Measurements from ENCODE around the gene CIZ1. TPM values are rescaled to one million over a fixed set of nuclear protein-coding genes. Genes with fewer than 3 reads are reported as not detected.

Gene CIZ1
- total and polyA plus RNA-seq, 2 of the 13 experiments (the other 11 are each of a cell fraction or from before 2014, with no cell fraction given): 30.6 to 50.3 TPM

- FAIRE-seq (no peak), DNase-seq (ENCODE audit: low spot score) (no peak), ATAC-seq (no peak)
- Histone ChIP-seq H3K9me3 (ENCODE audit: low read length) (no peaks in the 10 kb centered on the region), H3K4me1 (ENCODE audit: insufficient read depth, low read length) (peaks cover 51% of the 10 kb centered on the region), H3K4me2 (ENCODE audit: low read depth, low read length) (no peak overlapping the region), H3K27ac (ENCODE audit: extremely low read length, insufficient read depth, low read length) (no peak overlapping the region), H3K36me3 (replicated peaks in 1 of 2; ENCODE audit: control insufficient read depth in 1 of 2, insufficient read depth in 2 of 2, low read length in 2 of 2) (no peaks in the 10 kb centered on the region), H2AFZ (ENCODE audit: low read length) (no peak overlapping the region), H4K20me1 (ENCODE audit: insufficient read depth, low read length) (no peaks in the 10 kb centered on the region), H3K4me3 (replicated peaks in 1 of 3; ENCODE audit: insufficient read depth in 1 of 3, low read depth in 2 of 3, low read length in 3 of 3) (no peak overlapping the region), H3K79me2 (ENCODE audit: insufficient read depth, low read length) (no peaks in the 10 kb centered on the region), H3K9ac (ENCODE audit: insufficient read depth, low read depth, low read length) (no peak overlapping the region), H3K27me3 (ENCODE audit: control insufficient read depth in 1 of 2, insufficient read depth in 2 of 2, low read length in 2 of 2) (peaks cover 6 to 29% of the 10 kb centered on the region in 2 experiments; a peak in 4 of 5 replicates)
- POLR2A ChIA-PET: no interaction called here
- in situ Hi-C loops (cut with HindIII; ENCODE audit: extremely low pct_ligation_motif_present, low pct_unique_long_range_greater_than_20kb): no loop called here
- WGBS (ENCODE audit: low lambda C conversion rate): 38% methylated on average over 3 of the region's 16 CpGs
- CTCF ChIA-PET (ENCODE audit: low intra/inter-chr PET ratio, low total read pairs): no interaction called here
- BruUV-seq (replicated peaks): no TSS peak
- intact Hi-C loops (cut with micrococcal nuclease; ENCODE audit: unreplicated experiment): no loop called here
- TF ChIP-seq ZNF629 (CRISPR knock-in tag; conservative IDR thresholded peaks at IDR 0.05) (peak; percentile 89), JDP2 (CRISPR knock-in tag; IDR thresholded peaks at IDR 0.05; ENCODE audit: borderline replicate concordance) (no peak), PATZ1 (CRISPR knock-in tag; IDR thresholded peaks at IDR 0.05) (no peak), ZSCAN31 (CRISPR knock-in tag; IDR thresholded peaks at IDR 0.05; ENCODE audit: low read depth) (no peak), ZBTB38 (CRISPR knock-in tag; IDR thresholded peaks at IDR 0.05) (no peak), RARG (CRISPR knock-in tag; IDR thresholded peaks at IDR 0.05; ENCODE audit: low read depth) (no peak), ZFP36L1 (CRISPR knock-in tag; IDR thresholded peaks at IDR 0.05) (no peak), FOXO4 (CRISPR knock-in tag; conservative IDR thresholded peaks at IDR 0.05) (no peak), LCORL (IDR thresholded peaks at IDR 0.05) (no peak), LCORL (CRISPR knock-in tag; IDR thresholded peaks at IDR 0.05) (no peak), GPBP1L1 (CRISPR knock-in tag; IDR thresholded peaks at IDR 0.05) (no peak), ZNF572 (CRISPR knock-in tag; IDR thresholded peaks at IDR 0.05) (no peak), EHMT2 (IDR thresholded peaks at IDR 0.05; ENCODE audit: borderline replicate concordance, low read depth, low read length) (no peak), ZNF746 (CRISPR knock-in tag; IDR thresholded peaks at IDR 0.05) (no peak), ZIK1 (CRISPR knock-in tag; IDR thresholded peaks at IDR 0.05; ENCODE audit: borderline replicate concordance, low read depth) (no peak), ZMYM3 (CRISPR knock-in tag; IDR thresholded peaks at IDR 0.05) (peak; percentile 41; the same call in 1 of the 2 replicates), RBM39 (IDR thresholded peaks at IDR 0.05; ENCODE audit: low read depth, low read length, poor library complexity, severe bottlenecking) (no peak), FOXA3 (CRISPR knock-in tag; IDR thresholded peaks at IDR 0.05) (peak; percentile 46), CTCF (CRISPR knock-in tag; IDR thresholded peaks at IDR 0.05) (peak; percentile 26; the same call in 1 of the 2 replicates)
Observed at GRCh38 chr9:128205296-128205944, 14.0 kb upstream of the CIZ1 start.

Data from HepG2 (cell line).